ENCODE data around the gene PTTG1. TPM values are rescaled to one million over a fixed set of nuclear protein-coding genes. Genes with fewer than 3 reads are reported as not detected.

Gene PTTG1
- total and polyA plus RNA-seq, 7 donors, result 1.8 to 93.8 (median 11.9) TPM

DNA sequence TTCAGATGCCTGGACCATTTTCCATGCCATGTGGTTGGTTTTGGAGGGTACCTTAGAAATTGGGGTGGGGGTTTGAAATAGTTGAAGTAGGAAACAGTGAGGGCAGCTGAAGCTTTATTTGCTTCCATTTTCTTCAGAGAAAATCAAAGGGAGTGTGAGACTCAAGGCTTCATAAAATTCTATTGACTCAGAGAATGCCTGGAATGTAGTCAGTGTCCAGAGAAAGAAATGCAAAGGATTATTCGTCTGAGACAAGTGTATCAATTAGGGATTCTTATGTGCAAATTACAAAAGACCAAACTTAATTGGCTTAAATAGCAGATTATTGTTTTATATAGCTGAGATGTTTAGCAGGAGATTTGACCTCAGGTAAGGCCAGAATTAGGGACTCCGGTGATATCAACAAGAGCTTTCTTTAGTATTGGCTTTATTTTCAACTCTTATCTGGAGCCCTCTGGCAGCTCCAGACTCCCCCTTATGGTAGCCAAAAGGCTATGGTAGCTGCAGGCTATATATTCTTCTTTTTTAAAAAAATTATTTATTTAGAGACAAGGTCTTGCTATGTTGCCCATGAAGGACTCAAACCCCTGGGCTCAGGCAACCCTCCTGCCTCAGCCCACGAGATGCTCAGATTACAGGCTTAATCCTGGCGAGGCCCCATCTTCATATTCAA is 38.9 kb downstream of the PTTG1 start:
- intact Hi-C loops (cut with DNase I), result no loop called here
- no peak for TF ChIP-seq EP300 (IDR thresholded peaks at IDR 0.05)
- no peak for TF ChIP-seq POLR2AphosphoS5 (IDR thresholded peaks at IDR 0.05)
- no peak for TF ChIP-seq POLR2A (IDR thresholded peaks at IDR 0.05)
- TF ChIP-seq, protein P1, sequence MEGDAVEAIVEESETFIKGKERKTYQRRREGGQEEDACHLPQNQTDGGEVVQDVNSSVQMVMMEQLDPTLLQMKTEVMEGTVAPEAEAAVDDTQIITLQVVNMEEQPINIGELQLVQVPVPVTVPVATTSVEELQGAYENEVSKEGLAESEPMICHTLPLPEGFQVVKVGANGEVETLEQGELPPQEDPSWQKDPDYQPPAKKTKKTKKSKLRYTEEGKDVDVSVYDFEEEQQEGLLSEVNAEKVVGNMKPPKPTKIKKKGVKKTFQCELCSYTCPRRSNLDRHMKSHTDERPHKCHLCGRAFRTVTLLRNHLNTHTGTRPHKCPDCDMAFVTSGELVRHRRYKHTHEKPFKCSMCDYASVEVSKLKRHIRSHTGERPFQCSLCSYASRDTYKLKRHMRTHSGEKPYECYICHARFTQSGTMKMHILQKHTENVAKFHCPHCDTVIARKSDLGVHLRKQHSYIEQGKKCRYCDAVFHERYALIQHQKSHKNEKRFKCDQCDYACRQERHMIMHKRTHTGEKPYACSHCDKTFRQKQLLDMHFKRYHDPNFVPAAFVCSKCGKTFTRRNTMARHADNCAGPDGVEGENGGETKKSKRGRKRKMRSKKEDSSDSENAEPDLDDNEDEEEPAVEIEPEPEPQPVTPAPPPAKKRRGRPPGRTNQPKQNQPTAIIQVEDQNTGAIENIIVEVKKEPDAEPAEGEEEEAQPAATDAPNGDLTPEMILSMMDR (IDR thresholded peaks at IDR 0.05), result no peak
- Histone ChIP-seq H3K27ac (no peak overlapping the region), H3K9me3 (no peaks in the 10 kb centered on the region), H3K4me1 (peaks cover 0 to 4% (median 0%) of the 10 kb centered on the region in 4 donors), H3K27me3 (no peaks in the 10 kb centered on the region), H3K36me3 (no peaks in the 10 kb centered on the region), H3K4me3 (no peak overlapping the region)
- 90 to 94% methylated on average over 4 of the region's 4 CpGs for WGBS, 2 donors
- DNase-seq, result no peak

GRCh38 chr5:160461378-160461777 is 39.7 kb downstream of the PTTG1 start:
- no peaks in the 10 kb centered on the region for H3K36me3 ChIP-seq
- H3K4me3 ChIP-seq, result no peak overlapping the region
- no peaks in the 10 kb centered on the region for H3K9me3 ChIP-seq
- TF ChIP-seq EP300 (IDR thresholded peaks at IDR 0.05) (no peak), POLR2AphosphoS5 (IDR thresholded peaks at IDR 0.05) (no peak), POLR2A (IDR thresholded peaks at IDR 0.05) (no peak)
- TF ChIP-seq, protein P1 (IDR thresholded peaks at IDR 0.05), result no peak
- peaks cover 0 to 4% (median 1%) of the 10 kb centered on the region in 4 donors for H3K4me1 ChIP-seq
- intact Hi-C loops (cut with DNase I), result no loop called here
- no peak for DNase-seq
- H3K27me3 ChIP-seq, result no peaks in the 10 kb centered on the region
- no peak overlapping the region for H3K27ac ChIP-seq
- 79 to 95% methylated on average over 6 of the region's 6 CpGs for WGBS, 2 donors

GRCh38 chr5:160462167-160462566 is 40.5 kb downstream of the PTTG1 start:
- WGBS, 2 donors, result 72 to 88% methylated on average over 2 of the region's 2 CpGs
- no peak for DNase-seq
- Histone ChIP-seq H3K4me3 (no peak overlapping the region), H3K36me3 (no peaks in the 10 kb centered on the region), H3K27ac (no peak overlapping the region), H3K9me3 (no peaks in the 10 kb centered on the region), H3K4me1 (peaks cover 0 to 10% (median 6%) of the 10 kb centered on the region in 4 donors), H3K27me3 (no peaks in the 10 kb centered on the region)
- no peak for TF ChIP-seq POLR2AphosphoS5 (IDR thresholded peaks at IDR 0.05)
- TF ChIP-seq, protein P1 (IDR thresholded peaks at IDR 0.05), result no peak
- TF ChIP-seq EP300 (IDR thresholded peaks at IDR 0.05), result no peak
- TF ChIP-seq POLR2A (IDR thresholded peaks at IDR 0.05), result no peak
- intact Hi-C loops (cut with DNase I), result no loop called here

- intact Hi-C loops (cut with DNase I), result no loop called here
- DNase-seq, result no peak
- peaks cover 0 to 21% (median 17%) of the 10 kb centered on the region in 4 donors for H3K4me1 ChIP-seq
- H3K27ac ChIP-seq, result no peak overlapping the region
- TF ChIP-seq, protein P1 (IDR thresholded peaks at IDR 0.05), result no peak
- TF ChIP-seq POLR2A (IDR thresholded peaks at IDR 0.05) (no peak), EP300 (IDR thresholded peaks at IDR 0.05) (no peak), POLR2AphosphoS5 (IDR thresholded peaks at IDR 0.05) (no peak)
- H3K27me3 ChIP-seq, result no peaks in the 10 kb centered on the region
- 93 to 98% methylated on average over 4 of the region's 4 CpGs for WGBS, 2 donors
- no peak overlapping the region for H3K4me3 ChIP-seq
- no peaks in the 10 kb centered on the region for H3K36me3 ChIP-seq
- no peaks in the 10 kb centered on the region for H3K9me3 ChIP-seq
Observed at GRCh38 chr5:160463227-160463626, 41.6 kb downstream of the PTTG1 start.
